NCI-H2081 treated with DMSO at 0.1 percent for 48 hours (cell line): ENCODE measurements around the gene BTBD2.

Experiments
- DNase-seq: peaks from one replicate; lab custom pipeline; 2025; lab: John Stamatoyannopoulos, UW

The BTBD2 gene

DNA sequence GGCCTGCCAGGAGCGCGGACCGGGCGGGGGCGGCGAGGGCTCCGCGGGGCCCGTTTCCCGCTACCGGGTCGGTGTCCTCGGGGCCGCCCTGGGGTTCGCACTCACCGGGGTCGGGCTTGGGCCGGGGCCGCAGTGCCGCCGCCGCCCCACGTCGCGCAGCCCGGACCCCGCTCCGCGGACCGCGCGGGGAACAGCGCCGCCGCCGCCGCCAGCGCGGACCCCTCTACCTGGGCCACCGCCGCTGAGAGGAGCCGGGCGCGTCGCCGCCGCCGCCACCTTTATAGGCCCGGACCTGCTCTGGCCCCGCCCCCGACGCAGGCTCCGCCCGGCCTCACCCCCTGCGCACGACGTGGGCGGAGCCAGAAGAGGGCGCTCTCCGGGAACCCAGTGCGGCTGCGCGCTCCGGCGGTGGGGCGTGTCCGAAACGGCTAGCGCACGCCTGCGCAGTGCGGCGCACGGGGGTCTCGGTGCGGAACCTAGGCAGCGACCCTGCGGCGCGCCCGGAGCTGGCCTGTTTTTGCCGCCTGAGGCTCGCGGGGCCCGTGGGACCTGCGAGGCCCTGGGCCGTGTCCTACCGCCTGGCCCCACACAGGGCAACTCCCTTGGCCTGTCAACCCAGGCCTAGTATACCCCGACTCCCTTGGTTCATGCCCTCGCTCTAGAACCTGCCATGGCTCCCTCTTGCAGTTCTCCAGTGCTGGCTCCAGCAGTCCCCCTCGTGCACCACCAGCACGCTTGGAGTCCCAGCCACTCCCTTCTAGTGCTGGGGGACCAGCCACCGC is 35.7 kb upstream of the BTBD2 start, which contains the start of gene MKNK2:
Gene MKNK2, minus strand, starts transcription at position 254 of the 782 bp plus-strand sequence. CDS start 393 bp downstream, outside the sequence.
- DNase-seq: peak; percentile 9

GRCh38 chr19:2050349-2050990 is 35.0 kb upstream of the BTBD2 start:
- no peak for DNase-seq

GRCh38 chr19:2049741-2050348 is 34.3 kb upstream of the BTBD2 start:
- no peak for DNase-seq

DNA sequence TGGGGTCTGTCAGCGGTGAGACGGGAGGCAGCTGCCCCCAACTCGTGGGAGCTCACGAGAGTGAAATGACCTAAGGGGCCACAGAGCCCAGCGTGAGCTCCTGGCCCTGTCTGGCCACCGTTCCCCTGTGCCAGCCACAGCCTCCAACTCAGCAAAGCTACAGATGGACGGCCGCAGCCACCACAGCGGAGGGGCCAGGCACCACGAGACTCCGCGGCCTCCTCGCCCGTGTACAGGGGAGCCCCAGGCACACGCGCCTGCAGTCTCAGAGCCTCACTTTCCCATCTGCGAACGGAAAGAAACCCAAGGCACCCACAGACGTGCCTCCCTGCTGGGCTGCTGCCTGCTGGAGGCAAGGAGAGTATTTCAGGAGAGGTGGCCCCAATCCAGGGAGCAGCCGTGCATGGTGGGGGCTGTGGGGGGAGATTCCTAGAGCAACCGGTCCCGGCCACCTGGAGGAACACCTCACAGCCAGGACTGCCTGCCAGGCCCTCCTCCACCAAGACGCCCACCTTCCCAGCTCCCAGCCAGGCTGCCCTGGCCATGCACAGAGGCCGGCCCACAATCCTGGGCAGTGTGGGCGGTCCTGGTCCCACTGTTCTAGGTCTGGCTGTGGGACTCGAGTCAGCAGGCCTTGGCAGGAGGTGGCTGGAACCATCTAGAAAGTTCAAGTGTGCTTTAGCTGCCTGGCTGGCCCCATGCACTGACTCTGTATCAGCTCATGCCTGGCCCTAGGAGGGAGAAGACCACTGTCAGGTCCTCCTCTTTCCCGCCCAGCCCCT is 33.6 kb upstream of the BTBD2 start:
- DNase-seq: no peak

GRCh38 chr19:2048104-2048958 is 32.8 kb upstream of the BTBD2 start:
- no peak for DNase-seq

GRCh38 chr19:2047449-2048103 is 32.1 kb upstream of the BTBD2 start:
- no peak for DNase-seq

- DNase-seq: no peak
These were observed 31.5 kb upstream of the BTBD2 start for GRCh38 chr19:2047076-2047448.

GRCh38 chr19:2046046-2046907 is 30.8 kb upstream of the BTBD2 start:
- DNase-seq: no peak

DNA sequence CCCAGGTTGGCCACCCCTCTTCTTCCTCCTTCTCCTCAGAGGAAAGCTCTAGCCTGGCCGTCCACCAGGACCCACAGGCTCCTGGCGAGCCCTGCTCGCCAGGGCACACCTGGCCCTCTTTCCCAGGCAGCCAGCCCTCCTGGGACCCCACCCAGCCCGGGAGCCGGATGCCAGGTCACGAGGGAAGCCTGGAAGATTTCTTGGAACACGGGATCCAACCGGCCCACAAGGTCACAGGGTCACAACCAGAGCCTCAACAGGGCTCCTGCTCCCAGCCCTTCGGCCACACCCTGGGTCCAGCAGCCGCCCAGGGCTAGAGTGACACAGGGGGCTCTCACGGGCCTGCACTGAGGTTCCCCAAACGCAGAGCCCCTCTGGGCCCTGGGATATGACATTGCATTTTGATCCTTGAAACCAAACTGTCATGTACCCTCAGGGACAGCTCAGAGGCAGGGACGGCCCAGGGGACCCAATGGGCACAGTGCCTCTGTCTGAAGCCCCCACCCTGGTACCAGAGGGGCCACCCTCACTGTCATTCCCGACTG is 30.1 kb upstream of the BTBD2 start:
- no peak for DNase-seq

DNA sequence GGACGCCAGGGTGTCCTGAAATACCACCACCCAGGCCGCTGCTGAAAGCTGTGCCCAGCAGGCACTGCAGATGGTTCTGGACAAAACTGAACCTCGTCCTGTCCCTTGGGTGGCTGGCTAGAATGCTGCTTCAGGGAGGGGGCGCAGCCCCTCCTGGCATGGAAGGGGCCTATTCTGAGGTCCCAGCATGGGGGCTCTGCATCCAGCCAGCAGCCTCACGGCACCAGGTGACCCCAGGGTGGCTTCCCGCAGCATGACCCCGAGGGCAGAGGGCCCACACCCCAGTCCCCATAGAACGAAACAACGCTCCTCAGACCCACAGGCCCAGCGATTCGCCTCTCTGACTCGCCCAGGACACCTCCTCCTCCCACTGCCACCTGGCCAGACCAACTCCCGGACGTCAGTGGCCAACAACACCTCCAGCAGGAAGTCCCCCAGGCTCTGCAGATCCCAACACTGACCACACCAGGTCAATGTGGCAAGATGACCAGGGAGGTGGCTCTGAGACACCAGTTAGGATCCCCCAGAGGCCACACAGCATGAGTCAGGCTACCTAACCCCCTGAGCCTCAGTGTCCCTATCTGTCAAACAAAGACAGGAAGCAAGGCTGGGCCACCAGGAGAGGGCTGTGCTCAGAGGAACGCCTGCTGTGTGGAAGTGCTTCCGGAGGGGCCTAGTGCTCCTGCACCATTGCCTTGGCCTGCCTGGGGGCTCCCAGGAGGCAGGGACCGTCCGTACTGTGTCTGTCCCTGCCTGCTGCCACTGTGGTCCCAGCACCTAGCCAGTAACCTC is 29.4 kb upstream of the BTBD2 start:
- DNase-seq: no peak

GRCh38 chr19:2043961-2044708 is 28.6 kb upstream of the BTBD2 start:
- no peak for DNase-seq

DNA sequence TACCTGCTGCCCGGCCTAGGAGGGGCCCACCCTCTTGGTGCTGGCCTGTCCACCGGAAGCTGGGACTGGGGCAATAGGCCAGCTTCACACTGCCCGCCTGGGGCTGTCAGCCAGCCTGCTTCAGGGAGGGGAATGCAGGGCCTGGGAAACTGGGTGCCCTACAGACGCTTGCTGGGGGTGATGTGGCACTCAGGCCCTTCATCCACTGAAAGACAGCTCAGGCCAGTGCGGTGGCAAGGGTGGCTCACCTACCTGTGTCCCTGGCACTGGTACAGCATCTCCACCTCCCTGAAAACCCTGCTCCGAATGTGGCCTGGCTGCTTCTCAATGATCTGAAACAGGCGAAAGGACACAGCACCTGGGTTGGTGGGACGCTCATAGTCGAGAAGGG is 27.7 kb upstream of the BTBD2 start:
- DNase-seq: no peak

DNA sequence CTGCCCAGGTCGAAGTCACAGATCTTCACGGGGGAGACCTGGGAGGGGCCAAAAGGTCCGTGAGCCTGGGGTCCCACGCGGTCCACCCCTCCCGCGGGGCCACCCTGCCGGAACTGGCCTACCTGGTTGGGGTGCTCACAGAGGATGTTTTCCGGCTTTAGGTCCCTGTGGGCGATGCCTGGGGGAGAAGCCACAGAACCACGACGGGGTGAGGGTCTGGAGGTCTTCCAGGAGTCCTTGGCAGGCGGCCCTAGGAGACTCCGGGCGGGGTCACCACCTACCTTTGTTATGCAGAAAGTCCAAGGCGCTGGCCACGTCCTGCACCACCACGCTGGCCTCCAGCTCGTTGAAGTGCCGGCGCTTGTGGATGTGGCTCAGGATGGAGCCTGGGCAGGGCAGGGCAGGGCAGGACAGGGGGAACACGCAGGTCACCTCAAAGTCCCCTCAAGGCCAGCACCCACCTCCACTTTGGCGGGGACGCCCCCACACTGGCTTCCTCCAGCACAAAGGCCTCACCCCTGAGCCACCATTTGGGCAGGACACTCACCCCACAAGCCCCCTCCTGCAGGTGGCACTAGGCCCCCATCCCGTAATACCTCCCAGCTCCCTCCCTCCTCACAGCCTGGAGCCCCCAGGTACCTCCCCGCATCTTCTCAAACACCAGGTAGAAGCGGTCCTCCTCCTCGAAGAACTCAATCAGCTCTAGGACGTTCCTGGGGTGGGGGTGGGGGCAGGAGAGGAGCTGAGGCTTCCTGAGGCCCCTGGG is 27.2 kb upstream of the BTBD2 start:
- DNase-seq: no peak

DNA sequence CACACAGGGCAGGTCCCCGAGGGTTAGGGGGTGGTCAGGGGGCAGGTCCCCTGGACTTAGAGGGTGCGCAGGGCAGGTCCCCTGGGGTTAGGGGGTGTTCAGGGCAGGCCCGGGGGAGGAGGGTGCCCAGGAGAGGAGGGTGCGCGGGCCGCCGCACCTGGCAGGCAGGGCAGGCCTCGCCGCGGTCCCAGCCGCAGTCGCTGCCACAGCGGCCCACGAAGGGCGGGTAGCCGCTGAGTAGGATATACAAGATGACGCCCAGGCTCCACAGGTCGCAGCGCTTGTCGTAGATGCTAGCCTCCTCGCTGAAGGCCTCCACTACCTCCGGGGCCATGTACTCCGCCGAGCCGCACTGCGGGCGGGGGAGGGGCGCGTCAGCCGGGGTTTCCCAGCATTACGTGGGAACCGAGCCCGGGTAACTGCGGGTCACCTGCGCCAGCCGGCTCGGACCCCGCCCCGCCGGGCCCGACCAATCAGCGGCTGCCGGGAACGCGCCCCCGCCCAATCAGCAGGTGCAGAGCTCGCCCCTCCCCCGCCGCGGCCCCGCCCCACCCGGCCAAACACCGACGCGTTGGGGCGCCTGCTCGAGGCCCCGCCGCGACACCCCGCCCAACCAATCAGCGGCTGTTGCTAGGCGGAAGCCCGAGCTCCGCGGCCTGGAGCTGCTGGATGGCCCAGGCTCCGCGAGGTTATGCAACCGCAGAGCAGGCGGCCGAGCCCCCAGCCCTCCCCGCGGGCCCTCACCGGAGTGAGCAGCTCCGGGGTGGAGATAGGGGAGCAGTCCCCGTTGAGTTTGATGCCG is 26.4 kb upstream of the BTBD2 start:
- DNase-seq: peak; percentile 72

DNA sequence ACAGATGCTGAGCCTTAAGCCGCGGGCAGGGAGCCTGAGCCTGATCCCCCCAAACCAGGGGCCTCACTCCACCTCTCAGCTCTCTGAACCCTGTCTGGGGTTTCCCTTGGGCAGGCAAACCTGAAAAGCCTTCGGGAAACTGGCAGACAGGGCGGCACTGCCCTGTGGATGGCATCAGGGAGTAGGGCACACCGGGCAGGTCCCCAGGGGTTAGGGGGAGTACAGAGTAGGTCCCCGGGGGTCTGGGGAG is 25.8 kb upstream of the BTBD2 start:
- DNase-seq: no peak

DNA sequence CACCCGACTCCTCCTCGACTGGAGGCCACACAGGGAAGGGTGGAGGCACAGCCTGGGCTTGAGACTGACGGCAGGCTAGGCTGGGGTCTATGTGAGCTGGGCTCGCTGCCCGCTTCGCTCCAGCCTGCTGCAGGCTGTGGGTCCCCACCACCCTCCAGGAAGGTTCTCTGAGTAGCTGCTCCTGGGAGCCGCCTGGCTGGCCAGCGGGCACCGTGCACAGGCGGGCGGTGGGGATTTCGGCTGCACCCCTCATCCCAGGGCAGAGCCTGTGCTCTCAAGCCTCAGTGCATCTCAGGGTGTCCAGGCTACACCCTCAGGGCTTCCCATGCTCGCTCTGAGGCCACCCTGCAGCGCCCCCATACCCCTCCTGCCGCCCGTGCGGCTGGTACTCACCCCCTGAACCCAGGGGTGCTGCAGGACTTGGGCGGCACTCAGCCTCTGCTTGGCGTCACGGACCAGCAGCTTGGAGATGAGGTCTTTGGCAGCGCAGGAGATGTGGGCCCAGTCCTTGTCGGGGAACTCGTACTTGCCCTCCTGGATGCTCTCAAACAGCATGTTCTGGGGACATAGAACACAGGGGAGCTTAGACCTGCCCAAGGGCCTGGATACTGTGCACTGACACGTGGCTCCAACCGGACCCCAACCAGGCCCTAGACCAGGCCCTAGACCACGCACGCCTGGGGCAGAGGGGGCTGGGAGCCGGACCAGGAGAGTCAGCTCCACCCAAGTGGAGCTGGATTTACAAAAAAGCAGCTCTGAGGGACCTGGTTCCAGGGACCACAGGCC is 25.3 kb upstream of the BTBD2 start:
- no peak for DNase-seq
